A673 (cell line): Measurements from ENCODE around the gene CDH9. TPM values are rescaled to one million over a fixed set of nuclear protein-coding genes. Genes with fewer than 3 reads are reported as not detected.

Experiments
- BruUV-seq: library from RNA; stranded (reverse); fragments of 400-500 nt; replicated peaks from 2 replicates; lab custom pipeline; 2021; lab: Mats Ljungman, UMichigan
- CTCF ChIA-PET: fragments of 300-600 bp; sonication (Branson Sonifier 250); formaldehyde crosslinking; loops from one replicate; lab custom pipeline; 2022; ENCODE audit warnings: antibody characterized with exemption; lab: Charles Lee
- POLR2A ChIA-PET: fragments of 300-600 bp; sonication (Branson Sonifier 250); formaldehyde crosslinking; loops from one replicate; lab custom pipeline; 2022; ENCODE audit warnings: antibody characterized with exemption; ENCODE audit not compliant: low non-redundant PET; lab: Charles Lee
- DNase-seq: peaks from one replicate; pipeline ENCODE4 v3.0.0-alpha.2; 2015; ENCODE audit warnings: low spot score
- H3K27ac ChIP-seq: fragments of 200-600 bp; sonication (generic); 2 replicates; pipeline ENCODE4 v1.5.1; 2016; ENCODE audit warnings: mixed run types, low read depth, mild to moderate bottlenecking, mixed read lengths, antibody characterized with exemption, low read length; ENCODE audit not compliant: poor library complexity, severe bottlenecking
- H3K27me3 ChIP-seq: fragments of 200-600 bp; sonication (generic); replicated peaks from 2 replicates; pipeline ENCODE4 v1.6.1; 2017; ENCODE audit warnings: mixed run types, low read depth, mild to moderate bottlenecking, mixed read lengths, antibody characterized with exemption, low read length; ENCODE audit not compliant: insufficient read depth, poor library complexity
- H3K36me3 ChIP-seq: fragments of 200-600 bp; sonication (generic); 2 replicates; pipeline ENCODE4 v1.6.1; 2016; ENCODE audit warnings: mixed run types, mild to moderate bottlenecking, mixed read lengths, antibody characterized with exemption, low read length; ENCODE audit not compliant: insufficient read depth, poor library complexity, severe bottlenecking
- H3K4me1 ChIP-seq: fragments of 200-600 bp; sonication (generic); 2 replicates; pipeline ENCODE4 v1.6.1; 2017; ENCODE audit warnings: mixed run types, mild to moderate bottlenecking, mixed read lengths, antibody characterized with exemption, low read length; ENCODE audit not compliant: insufficient read depth, poor library complexity, severe bottlenecking
- H3K4me3 ChIP-seq: fragments of 200-600 bp; sonication (generic); 2 replicates; pipeline ENCODE4 v1.5.1; 2016; ENCODE audit warnings: low read depth, mixed run types, mild to moderate bottlenecking, mixed read lengths, low read length; ENCODE audit not compliant: poor library complexity, severe bottlenecking
- H3K9me3 ChIP-seq: fragments of 200-600 bp; sonication (generic); 2 replicates; pipeline ENCODE4 v1.6.1; 2016; ENCODE audit warnings: mixed run types, low read depth, mild to moderate bottlenecking, mixed read lengths, antibody characterized with exemption, low read length; ENCODE audit not compliant: poor library complexity, severe bottlenecking
- CTCF ChIP-seq: fragments of 300-800, 200-600 bp; sonication (generic); conservative IDR thresholded peaks from 2 replicates; pipeline ENCODE4 v1.5.1; 2017; ENCODE audit warnings: low read depth, mild to moderate bottlenecking, antibody characterized with exemption, low read length, moderate library complexity, mixed read lengths
- EZH2 ChIP-seq: fragments of 200-600 bp; sonication (generic); IDR thresholded peaks from 2 replicates; pipeline ENCODE4 v1.6.1; 2017; ENCODE audit warnings: borderline replicate concordance, low read depth, mild to moderate bottlenecking, mixed read lengths, antibody characterized with exemption, low read length; ENCODE audit not compliant: poor library complexity, severe bottlenecking
- intact Hi-C: fragments of 100-400 bp; cut with micrococcal nuclease; formaldehyde crosslinking; loops from one replicate; pipeline ENCODE4 v1.10.0; 2022; ENCODE audit not compliant: unreplicated experiment
- total RNA-seq: library from RNA; stranded (reverse); gene quantifications from 2 replicates; pipeline ENCODE4 v1.2.3, GENCODE V29; 2021

The CDH9 gene
- total RNA-seq, 1 experiment from 2014 or later = not detected

GRCh38 chr5:27080147-27080546 lies 41.8 kb upstream of the CDH9 start:
- H3K4me1 ChIP-seq = no peaks in the 10 kb centered on the region
- no peak for TF ChIP-seq EZH2
- TF ChIP-seq CTCF = no peak
- no peak for DNase-seq
- H3K27ac ChIP-seq = no peak overlapping the region
- CTCF ChIA-PET = no interaction called here
- no TSS peak for BruUV-seq
- intact Hi-C loops = no loop called here
- POLR2A ChIA-PET = no interaction called here
- H3K36me3 ChIP-seq = no peaks in the 10 kb centered on the region
- H3K27me3 ChIP-seq = no peaks in the 10 kb centered on the region
- peaks cover 4% of the 10 kb centered on the region for H3K9me3 ChIP-seq
- no peak overlapping the region for H3K4me3 ChIP-seq

- no peak overlapping the region for H3K4me3 ChIP-seq
Measured at GRCh38 chr5:27062451-27062850, 24.1 kb upstream of the CDH9 start.

GRCh38 chr5:27048510-27048909 lies 10.1 kb upstream of the CDH9 start:
- Histone ChIP-seq H3K27ac (no peak overlapping the region), H3K36me3 (no peaks in the 10 kb centered on the region), H3K27me3 (no peaks in the 10 kb centered on the region), H3K4me1 (no peaks in the 10 kb centered on the region), H3K4me3 (no peak overlapping the region), H3K9me3 (no peaks in the 10 kb centered on the region)
- no peak for DNase-seq
- TF ChIP-seq CTCF (no peak), EZH2 (no peak)
- intact Hi-C loops = no loop called here
- ChIA-PET POLR2A (no interaction called here), CTCF (no interaction called here)
- BruUV-seq = no TSS peak

More at GRCh38 chr5:27062451-27062850, 24.1 kb upstream of the CDH9 start:
- CTCF ChIA-PET = no interaction called here
- POLR2A ChIA-PET = interaction anchor here (0.7 kb wide), 1 partner anchor 1602 kb away, joined by 4 read pairs; no protein-coding TSS in a partner anchor
- Histone ChIP-seq H3K27ac (no peak overlapping the region), H3K9me3 (no peaks in the 10 kb centered on the region), H3K4me1 (no peaks in the 10 kb centered on the region), H3K36me3 (no peaks in the 10 kb centered on the region), H3K27me3 (no peaks in the 10 kb centered on the region)
- no peak for TF ChIP-seq CTCF
- TF ChIP-seq EZH2 = no peak
- DNase-seq = no peak
- intact Hi-C loops = no loop called here
- BruUV-seq = no TSS peak
